ENCODE data around the gene ROR2.

DNA sequence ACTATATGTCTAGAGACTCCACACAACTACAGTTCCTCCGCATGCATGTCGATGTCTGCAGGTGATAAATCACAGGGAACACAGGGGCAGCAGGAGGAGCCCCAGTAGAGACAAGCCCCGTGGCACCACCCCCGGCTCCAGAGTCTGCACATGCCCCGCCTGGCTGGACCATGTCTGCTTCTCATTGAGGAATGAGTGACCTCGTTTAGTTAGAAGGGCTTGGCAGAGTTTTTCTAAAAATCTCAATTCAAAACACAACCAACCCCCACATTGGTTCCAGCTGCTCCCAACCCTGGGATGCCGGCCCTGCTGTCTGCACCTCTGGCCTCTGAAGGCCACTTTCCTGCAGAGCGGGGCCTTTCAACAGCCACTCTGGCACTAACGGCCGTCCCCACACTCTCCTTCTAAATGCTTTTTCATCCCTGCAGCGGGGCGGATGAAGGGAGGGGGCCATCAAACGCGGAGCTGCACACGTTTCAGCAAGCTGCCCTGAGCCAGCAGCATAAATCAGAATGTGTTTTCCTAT, 106.3 kb downstream of the ROR2 start:
- TF ChIP-seq, protein P1, sequence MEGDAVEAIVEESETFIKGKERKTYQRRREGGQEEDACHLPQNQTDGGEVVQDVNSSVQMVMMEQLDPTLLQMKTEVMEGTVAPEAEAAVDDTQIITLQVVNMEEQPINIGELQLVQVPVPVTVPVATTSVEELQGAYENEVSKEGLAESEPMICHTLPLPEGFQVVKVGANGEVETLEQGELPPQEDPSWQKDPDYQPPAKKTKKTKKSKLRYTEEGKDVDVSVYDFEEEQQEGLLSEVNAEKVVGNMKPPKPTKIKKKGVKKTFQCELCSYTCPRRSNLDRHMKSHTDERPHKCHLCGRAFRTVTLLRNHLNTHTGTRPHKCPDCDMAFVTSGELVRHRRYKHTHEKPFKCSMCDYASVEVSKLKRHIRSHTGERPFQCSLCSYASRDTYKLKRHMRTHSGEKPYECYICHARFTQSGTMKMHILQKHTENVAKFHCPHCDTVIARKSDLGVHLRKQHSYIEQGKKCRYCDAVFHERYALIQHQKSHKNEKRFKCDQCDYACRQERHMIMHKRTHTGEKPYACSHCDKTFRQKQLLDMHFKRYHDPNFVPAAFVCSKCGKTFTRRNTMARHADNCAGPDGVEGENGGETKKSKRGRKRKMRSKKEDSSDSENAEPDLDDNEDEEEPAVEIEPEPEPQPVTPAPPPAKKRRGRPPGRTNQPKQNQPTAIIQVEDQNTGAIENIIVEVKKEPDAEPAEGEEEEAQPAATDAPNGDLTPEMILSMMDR (conservative IDR thresholded peaks at IDR 0.05; ENCODE audit: low read length), result no peak
- no peak for TF ChIP-seq EZH2phosphoT487 (IDR thresholded peaks at IDR 0.05; ENCODE audit: borderline replicate concordance)
